A549 treated with RU486 at 1 μM for 4 hours (cell line): Measurements from ENCODE around the gene ARHGAP42. TPM values are rescaled to one million over a fixed set of nuclear protein-coding genes. Genes with fewer than 3 reads are reported as not detected.

Experiments used
- total RNA-seq: library from RNA; stranded (reverse); fragments of 200-300 nt; extraction: Qiagen RNA extraction; gene quantifications from 5 replicates; pipeline ENCODE4 v1.2.3, GENCODE V29; 2022; ENCODE audit warnings: low read depth

The ARHGAP42 gene
- total RNA-seq: 4.1 to 8.3 TPM (median 7.5 TPM) in 5 replicates

GRCh38 chr11:100687054-100687629, at the start of gene ARHGAP42:
TSS of gene ARHGAP42 (plus strand) at chr11:100687288. CDS start at chr11:100687679, 391 bp downstream.

